ENCODE measurements around the gene SEPTIN12.

DNA sequence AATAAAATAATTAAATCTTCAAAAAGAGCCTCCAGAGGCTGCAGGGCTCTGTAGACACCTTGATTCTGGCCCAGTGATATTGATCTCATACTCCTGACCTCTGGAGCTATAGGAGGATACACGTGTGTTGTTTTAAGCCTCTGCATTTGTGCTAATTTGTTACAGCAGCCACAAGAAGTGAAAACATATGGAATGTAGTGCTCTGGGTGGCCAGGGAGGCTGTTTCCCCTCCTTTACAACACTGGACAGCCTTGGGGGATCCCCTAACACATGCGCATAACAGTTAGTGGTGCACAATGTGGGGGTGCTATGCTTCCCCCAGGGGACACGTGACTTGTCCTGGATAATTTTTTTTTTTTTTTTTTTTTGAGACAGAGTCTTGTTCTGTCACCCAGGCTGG is 16.5 kb downstream of the SEPTIN12 start:
- TF ChIP-seq POLR2A (IDR thresholded peaks at IDR 0.05): no peak
- TF ChIP-seq, protein P1, sequence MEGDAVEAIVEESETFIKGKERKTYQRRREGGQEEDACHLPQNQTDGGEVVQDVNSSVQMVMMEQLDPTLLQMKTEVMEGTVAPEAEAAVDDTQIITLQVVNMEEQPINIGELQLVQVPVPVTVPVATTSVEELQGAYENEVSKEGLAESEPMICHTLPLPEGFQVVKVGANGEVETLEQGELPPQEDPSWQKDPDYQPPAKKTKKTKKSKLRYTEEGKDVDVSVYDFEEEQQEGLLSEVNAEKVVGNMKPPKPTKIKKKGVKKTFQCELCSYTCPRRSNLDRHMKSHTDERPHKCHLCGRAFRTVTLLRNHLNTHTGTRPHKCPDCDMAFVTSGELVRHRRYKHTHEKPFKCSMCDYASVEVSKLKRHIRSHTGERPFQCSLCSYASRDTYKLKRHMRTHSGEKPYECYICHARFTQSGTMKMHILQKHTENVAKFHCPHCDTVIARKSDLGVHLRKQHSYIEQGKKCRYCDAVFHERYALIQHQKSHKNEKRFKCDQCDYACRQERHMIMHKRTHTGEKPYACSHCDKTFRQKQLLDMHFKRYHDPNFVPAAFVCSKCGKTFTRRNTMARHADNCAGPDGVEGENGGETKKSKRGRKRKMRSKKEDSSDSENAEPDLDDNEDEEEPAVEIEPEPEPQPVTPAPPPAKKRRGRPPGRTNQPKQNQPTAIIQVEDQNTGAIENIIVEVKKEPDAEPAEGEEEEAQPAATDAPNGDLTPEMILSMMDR (IDR thresholded peaks at IDR 0.05): no peak

Measured in thyroid gland (tissue), 4 donors.